ENCODE measurements around the gene SPTB.

The SPTB gene

GRCh38 chr14:64848239-64848638 lies 31.5 kb downstream of the SPTB start:
- DNase-seq = no peak

DNA sequence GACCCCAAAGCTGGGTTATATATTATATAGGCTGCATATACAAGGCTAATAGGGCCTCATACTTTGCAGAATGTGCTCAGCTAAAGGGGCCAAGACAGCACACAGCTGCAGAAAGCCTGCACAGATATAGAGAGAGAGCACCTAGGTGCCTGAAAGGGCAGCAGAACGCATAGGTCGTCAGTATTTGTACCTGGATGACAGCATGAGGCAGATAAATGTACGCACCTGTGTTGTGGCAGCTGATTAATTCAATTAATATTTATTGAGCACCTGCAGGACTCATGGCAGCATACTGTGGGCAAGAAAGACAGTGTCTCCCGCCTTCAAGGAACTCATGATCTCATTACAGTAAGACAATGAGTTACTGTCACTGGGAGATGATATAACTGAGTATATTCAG lies 33.4 kb downstream of the SPTB start:
- DNase-seq = no peak

DNA sequence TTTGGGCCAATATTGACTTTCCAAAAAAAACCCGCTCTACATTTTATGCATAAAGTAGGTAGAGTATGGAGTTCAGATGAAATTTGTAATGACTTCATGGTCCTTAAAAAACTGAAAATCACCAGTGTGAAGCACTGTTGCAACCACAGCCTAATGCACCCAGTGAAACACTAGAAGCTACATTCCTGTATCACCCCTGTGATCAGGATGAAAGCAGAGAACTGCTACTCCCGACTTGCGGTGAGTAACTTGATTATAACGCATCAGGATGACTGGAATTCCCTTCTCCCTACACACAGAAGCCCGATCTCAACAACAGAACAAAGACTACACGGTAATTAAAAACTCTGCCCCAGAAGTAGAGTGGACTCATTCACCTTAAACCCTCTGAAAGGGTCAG lies 33.8 kb downstream of the SPTB start:
- no peak for DNase-seq

DNA sequence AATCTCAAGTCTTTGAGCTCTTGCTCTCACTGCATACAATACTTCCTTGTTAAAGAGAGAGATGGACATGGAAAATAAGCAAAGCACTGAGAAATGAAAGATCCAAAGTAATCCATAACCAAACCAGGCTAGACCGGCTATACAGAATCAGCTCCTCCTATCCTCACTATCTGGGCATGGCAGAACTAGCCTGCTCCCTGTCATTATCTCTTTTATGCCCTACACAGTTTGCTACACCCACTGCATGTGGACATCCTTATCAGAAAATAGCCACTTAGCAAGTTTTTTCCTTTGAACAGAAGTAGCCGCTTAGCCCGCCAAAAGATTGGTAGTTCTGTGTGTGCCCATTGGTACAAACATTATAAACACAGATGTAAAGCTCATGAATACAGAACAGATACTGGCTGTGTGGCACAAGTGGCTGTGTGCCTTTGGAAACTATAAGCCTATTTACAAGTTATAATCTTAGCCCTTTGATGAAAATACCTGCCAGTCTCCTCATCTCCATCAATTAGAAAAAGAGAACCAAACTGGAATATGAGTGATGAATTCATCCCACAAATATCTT lies 34.7 kb downstream of the SPTB start:
- no peak for DNase-seq

DNA sequence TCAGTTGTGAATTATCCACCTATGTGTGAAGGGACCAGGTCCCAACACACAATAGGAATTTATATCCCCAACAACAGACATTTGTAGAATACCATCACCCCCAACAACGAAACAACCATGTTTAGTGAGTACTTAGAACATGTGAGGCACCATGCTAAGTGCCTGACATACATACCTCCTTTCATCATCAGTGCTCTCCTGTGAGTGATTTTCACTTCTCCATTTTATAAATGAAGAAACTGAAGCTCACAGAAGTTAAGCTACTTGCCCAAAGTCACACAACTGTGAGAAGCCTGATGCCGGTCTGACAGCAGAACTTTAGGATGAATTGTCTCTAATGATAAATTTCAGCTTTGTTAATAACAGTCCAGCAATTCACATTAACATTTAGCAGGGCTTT lies 35.4 kb downstream of the SPTB start:
- DNase-seq = no peak

DNA sequence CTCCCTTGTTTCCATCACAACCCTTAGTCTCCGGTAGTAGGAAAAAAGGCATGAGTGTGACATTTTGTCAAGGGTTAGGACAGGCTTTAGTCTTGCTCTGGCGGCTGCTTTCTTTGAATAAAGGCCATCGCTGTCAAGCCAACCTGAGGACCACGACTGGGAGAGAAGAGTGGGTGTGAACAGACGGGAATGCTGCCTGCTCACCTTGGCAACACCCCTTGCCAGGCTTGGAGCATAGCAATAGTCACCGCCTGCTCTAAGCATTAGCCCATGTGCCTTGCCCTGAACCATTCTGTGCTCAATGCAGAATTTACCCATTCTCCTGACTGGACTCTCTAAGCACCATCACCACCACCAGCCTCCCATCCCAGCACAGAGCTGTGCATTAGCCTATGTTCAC lies 36.2 kb downstream of the SPTB start:
- DNase-seq = no peak

- no peak for DNase-seq
Observed at GRCh38 chr14:64841772-64842750, 37.6 kb downstream of the SPTB start.

GRCh38 chr14:64841121-64841651 lies 38.5 kb downstream of the SPTB start:
- DNase-seq = no peak

GRCh38 chr14:64838656-64839055 lies 41.1 kb downstream of the SPTB start:
- DNase-seq = no peak

GRCh38 chr14:64835431-64835830 lies 44.3 kb downstream of the SPTB start:
- no peak for DNase-seq

- DNase-seq = no peak
Observed at GRCh38 chr14:64834965-64835364, 44.7 kb downstream of the SPTB start.

GRCh38 chr14:64831419-64831818 lies 48.3 kb downstream of the SPTB start:
- no peak for DNase-seq

DNA sequence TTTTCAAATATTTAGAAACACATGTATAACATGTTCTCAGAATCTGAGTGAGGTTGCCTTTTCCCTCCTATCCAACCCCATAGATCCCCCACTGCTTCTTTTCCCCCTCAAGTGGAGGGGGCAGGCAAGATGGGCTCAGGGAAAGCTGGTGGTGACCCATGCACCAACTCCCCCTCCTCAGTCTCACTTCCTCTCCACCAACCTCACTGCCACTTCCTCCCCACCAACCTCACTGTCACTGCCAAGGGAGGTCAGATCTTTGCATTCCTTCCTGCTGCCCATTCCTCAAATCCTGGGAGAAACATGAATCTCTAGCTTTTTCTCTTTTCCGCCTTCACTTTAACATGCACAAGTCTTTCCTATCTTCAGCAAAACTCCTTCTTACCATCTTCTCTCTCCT lies 48.7 kb downstream of the SPTB start:
- DNase-seq = no peak

- peak in 2 of 3 experiments; percentile 8 to 61 for DNase-seq
Observed at GRCh38 chr14:64828071-64828470, 51.6 kb downstream of the SPTB start.

DNA sequence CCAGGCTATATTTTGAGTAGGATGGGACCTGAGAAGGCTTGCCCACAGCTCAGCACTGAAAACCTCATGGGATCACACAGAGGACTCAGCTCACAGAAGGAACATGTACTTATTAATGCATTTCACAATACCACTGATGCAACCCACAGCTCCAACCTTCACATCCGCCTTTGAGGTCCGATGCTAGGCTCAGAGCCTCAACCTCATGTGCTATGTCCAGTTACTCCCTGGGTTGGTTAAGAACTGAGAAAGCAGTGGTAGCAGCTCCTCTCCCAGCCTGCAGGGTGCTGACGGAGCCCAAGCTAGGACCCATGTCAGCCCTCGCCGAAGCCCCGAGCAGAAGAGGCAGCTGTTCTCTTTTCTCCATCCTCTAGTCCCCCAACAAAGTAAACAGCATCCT lies 52.9 kb downstream of the SPTB start:
- DNase-seq = no peak

- DNase-seq = peak in 1 of 3 experiments; percentile 75
Observed at GRCh38 chr14:64826333-64826732, 53.4 kb downstream of the SPTB start.

GRCh38 chr14:64825509-64825908 lies 54.2 kb downstream of the SPTB start:
- DNase-seq = peak in 1 of 3 experiments; percentile 31

- DNase-seq = no peak
Observed at GRCh38 chr14:64825006-64825405, 54.7 kb downstream of the SPTB start.

- DNase-seq = no peak
Observed at GRCh38 chr14:64824471-64824870, 55.2 kb downstream of the SPTB start.

DNA sequence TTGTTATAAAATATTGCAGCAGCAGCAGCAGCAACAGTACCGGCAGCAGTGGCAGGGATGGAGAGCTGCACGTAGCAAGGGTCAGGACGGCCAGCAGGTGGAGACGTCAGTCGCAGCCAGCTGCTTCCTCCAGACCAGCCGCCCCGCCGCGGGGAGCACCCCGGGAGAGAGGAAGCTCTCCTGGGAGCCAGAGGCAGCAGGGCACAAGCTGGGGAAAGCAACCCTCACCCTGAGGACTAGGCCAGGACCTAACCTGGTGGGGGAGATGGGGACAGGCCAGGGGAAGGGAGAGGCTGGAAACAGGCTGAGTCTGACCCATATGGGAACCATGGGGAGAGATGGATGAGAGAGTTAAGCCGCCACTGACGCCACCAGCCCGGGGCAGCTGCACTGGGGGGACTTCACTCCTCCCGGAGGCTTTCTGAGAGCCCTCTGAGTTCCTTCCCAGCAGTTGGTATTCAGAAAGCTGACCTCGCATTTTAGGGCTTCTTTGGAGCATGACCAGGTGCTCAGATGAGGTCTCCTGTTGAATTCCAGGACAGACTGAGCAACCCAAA lies 56.3 kb downstream of the SPTB start:
- DNase-seq = peak; percentile 55 to 77 (median 74)

GRCh38 chr14:64821651-64822050 lies 58.1 kb downstream of the SPTB start:
- DNase-seq = no peak

- DNase-seq = no peak
Observed at GRCh38 chr14:64818151-64818550, 61.6 kb downstream of the SPTB start.

- peak in 1 of 3 experiments; percentile 15 for DNase-seq
Observed at GRCh38 chr14:64817631-64818030, 62.1 kb downstream of the SPTB start.

All from NCI-H1417 (cell line).